ENCODE results near the gene CASP9. TPM values are rescaled to one million over a fixed set of nuclear protein-coding genes. Genes with fewer than 3 reads are reported as not detected.
A peak's percentile ranks its signal among the peaks of the same experiment; 100 is the strongest.

Gene CASP9
- total and polyA plus RNA-seq, 2 of the 13 experiments (the other 11 are each of a cell fraction or from before 2014, with no cell fraction given) = 8.5 to 11.5 TPM

DNA sequence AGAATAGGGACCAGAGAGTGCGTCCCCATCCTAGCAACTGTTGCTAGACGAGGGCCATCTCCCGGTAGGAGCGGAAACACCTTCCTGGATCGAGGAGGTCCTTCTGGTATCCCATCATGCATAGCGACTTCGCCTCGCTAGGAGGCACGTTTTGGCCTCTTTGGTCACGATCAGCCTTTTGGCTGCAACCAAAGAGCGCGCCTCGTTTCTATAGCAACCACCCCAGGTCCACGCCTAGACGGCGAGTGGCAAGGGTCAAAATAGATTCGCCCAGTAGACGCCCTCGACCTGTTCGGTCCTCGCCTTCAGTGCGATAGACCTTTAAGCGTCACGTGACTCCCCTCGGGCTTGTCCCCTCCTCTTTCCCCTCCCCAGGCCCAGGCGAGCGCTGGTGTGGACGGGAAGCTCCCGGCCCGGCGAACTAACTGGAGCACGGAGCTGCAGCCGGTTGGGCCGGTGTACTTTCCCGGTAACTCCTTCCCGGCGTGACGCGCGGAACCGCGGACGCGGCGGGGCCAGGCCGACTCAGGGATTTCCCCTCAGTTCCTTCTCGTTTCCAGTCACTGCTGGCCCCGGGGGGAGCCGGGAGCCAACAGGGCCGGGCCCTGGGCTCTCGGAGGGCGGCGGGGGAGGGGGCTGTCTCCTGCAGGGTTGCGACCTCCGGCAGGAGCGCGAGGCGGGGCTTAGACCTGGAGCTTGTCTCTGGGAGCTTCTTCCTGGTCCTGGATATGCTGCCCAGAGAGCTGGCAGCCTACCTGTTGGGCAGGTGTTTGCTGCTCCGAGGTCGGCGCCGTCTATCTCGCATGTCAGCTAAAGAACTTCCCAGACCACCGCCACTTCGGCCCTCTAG lies 2.7 kb upstream of the CASP9 start, which contains the start of gene DNAJC16 (continued):
- no peak for TF ChIP-seq SOX6 (IDR thresholded peaks at IDR 0.05)
- peak; percentile 73 for TF ChIP-seq SOX6 (CRISPR knock-in tag; IDR thresholded peaks at IDR 0.05)
- TF ChIP-seq ZMYM4 (CRISPR knock-in tag; IDR thresholded peaks at IDR 0.05) = peak; percentile 86
- TF ChIP-seq PAWR (CRISPR knock-in tag; IDR thresholded peaks at IDR 0.05; ENCODE audit: borderline replicate concordance) = no peak
- no peak for TF ChIP-seq ZFP37 (CRISPR knock-in tag; IDR thresholded peaks at IDR 0.05; ENCODE audit: borderline replicate concordance)
- TF ChIP-seq, protein P1, sequence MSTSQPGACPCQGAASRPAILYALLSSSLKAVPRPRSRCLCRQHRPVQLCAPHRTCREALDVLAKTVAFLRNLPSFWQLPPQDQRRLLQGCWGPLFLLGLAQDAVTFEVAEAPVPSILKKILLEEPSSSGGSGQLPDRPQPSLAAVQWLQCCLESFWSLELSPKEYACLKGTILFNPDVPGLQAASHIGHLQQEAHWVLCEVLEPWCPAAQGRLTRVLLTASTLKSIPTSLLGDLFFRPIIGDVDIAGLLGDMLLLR (CRISPR knock-in tag; IDR thresholded peaks at IDR 0.05) = no peak
- TF ChIP-seq PCBP1 (IDR thresholded peaks at IDR 0.05; ENCODE audit: borderline replicate concordance, low read depth, low read length) = peak; percentile 90; the same call in 1 of the 2 replicates
- peak; percentile 43; the same call in 1 of the 2 replicates for TF ChIP-seq ZNF274 (CRISPR knock-in tag; IDR thresholded peaks at IDR 0.05)
- 0 out of 2 replicates have a peak, but pooled peaks have one; percentile 50 for TF ChIP-seq ZNF816 (CRISPR knock-in tag; IDR thresholded peaks at IDR 0.05; ENCODE audit: borderline replicate concordance)
- TF ChIP-seq ZNF749 (CRISPR knock-in tag; IDR thresholded peaks at IDR 0.05; ENCODE audit: borderline replicate concordance) = 0 out of 2 replicates have a peak, but pooled peaks have one; percentile 12
- TF ChIP-seq ELF1 (CRISPR knock-in tag; IDR thresholded peaks at IDR 0.05) = peak; percentile 88
- TF ChIP-seq DMAP1 (CRISPR knock-in tag; IDR thresholded peaks at IDR 0.05) = peak; percentile 86
- TF ChIP-seq, protein P2, sequence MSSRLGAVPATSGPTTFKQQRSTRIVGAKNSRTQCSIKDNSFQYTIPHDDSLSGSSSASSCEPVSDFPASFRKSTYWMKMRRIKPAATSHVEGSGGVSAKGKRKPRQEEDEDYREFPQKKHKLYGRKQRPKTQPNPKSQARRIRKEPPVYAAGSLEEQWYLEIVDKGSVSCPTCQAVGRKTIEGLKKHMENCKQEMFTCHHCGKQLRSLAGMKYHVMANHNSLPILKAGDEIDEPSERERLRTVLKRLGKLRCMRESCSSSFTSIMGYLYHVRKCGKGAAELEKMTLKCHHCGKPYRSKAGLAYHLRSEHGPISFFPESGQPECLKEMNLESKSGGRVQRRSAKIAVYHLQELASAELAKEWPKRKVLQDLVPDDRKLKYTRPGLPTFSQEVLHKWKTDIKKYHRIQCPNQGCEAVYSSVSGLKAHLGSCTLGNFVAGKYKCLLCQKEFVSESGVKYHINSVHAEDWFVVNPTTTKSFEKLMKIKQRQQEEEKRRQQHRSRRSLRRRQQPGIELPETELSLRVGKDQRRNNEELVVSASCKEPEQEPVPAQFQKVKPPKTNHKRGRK (CRISPR knock-in tag; IDR thresholded peaks at IDR 0.05) = no peak
- peak; percentile 25; the same call in 1 of the 2 replicates for TF ChIP-seq HOXD1 (CRISPR knock-in tag; IDR thresholded peaks at IDR 0.05)
- TF ChIP-seq GABPB1 (CRISPR knock-in tag; IDR thresholded peaks at IDR 0.05) = peak; percentile 87
- TF ChIP-seq, protein P3, sequence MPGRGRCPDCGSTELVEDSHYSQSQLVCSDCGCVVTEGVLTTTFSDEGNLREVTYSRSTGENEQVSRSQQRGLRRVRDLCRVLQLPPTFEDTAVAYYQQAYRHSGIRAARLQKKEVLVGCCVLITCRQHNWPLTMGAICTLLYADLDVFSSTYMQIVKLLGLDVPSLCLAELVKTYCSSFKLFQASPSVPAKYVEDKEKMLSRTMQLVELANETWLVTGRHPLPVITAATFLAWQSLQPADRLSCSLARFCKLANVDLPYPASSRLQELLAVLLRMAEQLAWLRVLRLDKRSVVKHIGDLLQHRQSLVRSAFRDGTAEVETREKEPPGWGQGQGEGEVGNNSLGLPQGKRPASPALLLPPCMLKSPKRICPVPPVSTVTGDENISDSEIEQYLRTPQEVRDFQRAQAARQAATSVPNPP (CRISPR knock-in tag; IDR thresholded peaks at IDR 0.05) = no peak
- peak; percentile 61; the same call in 1 of the 2 replicates for TF ChIP-seq RFXAP (CRISPR knock-in tag; IDR thresholded peaks at IDR 0.05; ENCODE audit: borderline replicate concordance)
- TF ChIP-seq, protein P4, sequence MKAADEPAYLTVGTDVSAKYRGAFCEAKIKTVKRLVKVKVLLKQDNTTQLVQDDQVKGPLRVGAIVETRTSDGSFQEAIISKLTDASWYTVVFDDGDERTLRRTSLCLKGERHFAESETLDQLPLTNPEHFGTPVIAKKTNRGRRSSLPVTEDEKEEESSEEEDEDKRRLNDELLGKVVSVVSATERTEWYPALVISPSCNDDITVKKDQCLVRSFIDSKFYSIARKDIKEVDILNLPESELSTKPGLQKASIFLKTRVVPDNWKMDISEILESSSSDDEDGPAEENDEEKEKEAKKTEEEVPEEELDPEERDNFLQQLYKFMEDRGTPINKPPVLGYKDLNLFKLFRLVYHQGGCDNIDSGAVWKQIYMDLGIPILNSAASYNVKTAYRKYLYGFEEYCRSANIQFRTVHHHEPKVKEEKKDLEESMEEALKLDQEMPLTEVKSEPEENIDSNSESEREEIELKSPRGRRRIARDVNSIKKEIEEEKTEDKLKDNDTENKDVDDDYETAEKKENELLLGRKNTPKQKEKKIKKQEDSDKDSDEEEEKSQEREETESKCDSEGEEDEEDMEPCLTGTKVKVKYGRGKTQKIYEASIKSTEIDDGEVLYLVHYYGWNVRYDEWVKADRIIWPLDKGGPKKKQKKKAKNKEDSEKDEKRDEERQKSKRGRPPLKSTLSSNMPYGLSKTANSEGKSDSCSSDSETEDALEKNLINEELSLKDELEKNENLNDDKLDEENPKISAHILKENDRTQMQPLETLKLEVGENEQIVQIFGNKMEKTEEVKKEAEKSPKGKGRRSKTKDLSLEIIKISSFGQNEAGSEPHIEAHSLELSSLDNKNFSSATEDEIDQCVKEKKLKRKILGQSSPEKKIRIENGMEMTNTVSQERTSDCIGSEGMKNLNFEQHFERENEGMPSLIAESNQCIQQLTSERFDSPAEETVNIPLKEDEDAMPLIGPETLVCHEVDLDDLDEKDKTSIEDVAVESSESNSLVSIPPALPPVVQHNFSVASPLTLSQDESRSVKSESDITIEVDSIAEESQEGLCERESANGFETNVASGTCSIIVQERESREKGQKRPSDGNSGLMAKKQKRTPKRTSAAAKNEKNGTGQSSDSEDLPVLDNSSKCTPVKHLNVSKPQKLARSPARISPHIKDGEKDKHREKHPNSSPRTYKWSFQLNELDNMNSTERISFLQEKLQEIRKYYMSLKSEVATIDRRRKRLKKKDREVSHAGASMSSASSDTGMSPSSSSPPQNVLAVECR (CRISPR knock-in tag; IDR thresholded peaks at IDR 0.05; ENCODE audit: borderline replicate concordance) = peak; percentile 99
- no peak for TF ChIP-seq SMAD9 (CRISPR knock-in tag; IDR thresholded peaks at IDR 0.05)
- TF ChIP-seq ESRRA (CRISPR knock-in tag; IDR thresholded peaks at IDR 0.05; ENCODE audit: low read depth) = no peak
- TF ChIP-seq ZBTB38 (CRISPR knock-in tag; IDR thresholded peaks at IDR 0.05) = peak; percentile 61; the same call in 1 of the 2 replicates

All from HepG2 (cell line).